Panc1 (cell line): ENCODE results near the gene CA5B. TPM values are rescaled to one million over a fixed set of nuclear protein-coding genes. Genes with fewer than 3 reads are reported as not detected.

ENCODE experiments used
- ATAC-seq: fragments of 200-7000 bp; cut with Tn5 transposase; 2 replicates; pipeline ENCODE4 v1.9.1; 2020; ENCODE audit warnings: mild to moderate bottlenecking, moderate library complexity
- BruUV-seq: library from RNA; stranded (reverse); fragments of 400-500 nt; replicated peaks from 2 replicates; lab custom pipeline; 2021; lab: Mats Ljungman, UMichigan
- CTCF ChIA-PET: fragments of 300-600 bp; sonication (Branson Sonifier 250); formaldehyde crosslinking; loops from one replicate; lab custom pipeline; 2022; ENCODE audit warnings: antibody characterized with exemption; lab: Charles Lee
- POLR2A ChIA-PET: fragments of 300-600 bp; sonication (Branson Sonifier 250); formaldehyde crosslinking; loops from one replicate; lab custom pipeline; 2022; ENCODE audit warnings: antibody characterized with exemption; lab: Charles Lee
- DNase-seq: peaks from one replicate; pipeline ENCODE4 v3.0.0-alpha.2; 2010; ENCODE audit warnings: low read depth, low spot score
- H3K27ac ChIP-seq: 2 replicates; pipeline ENCODE4 v1.5.1; 2011; ENCODE audit warnings: mild to moderate bottlenecking, low read length, inconsistent platforms
- H3K27me3 ChIP-seq: fragments of 200-500 bp; sonication (Bioruptor generic); 2 replicates; pipeline ENCODE4 v1.6.0; 2014; ENCODE audit warnings: low read length, inconsistent platforms; ENCODE audit not compliant: control insufficient read depth, insufficient read depth
- H3K36me3 ChIP-seq: fragments of 200-500 bp; sonication (Bioruptor generic); 2 replicates; pipeline ENCODE4 v1.5.1; 2014; ENCODE audit warnings: inconsistent platforms, mild to moderate bottlenecking, low read length, moderate library complexity; ENCODE audit not compliant: control insufficient read depth, insufficient read depth
- H3K4me1 ChIP-seq: 2 replicates; pipeline ENCODE4 v1.5.1; 2011; ENCODE audit warnings: inconsistent platforms, mild to moderate bottlenecking, low read length, moderate library complexity; ENCODE audit not compliant: control insufficient read depth, insufficient read depth
- H3K4me3 ChIP-seq, 2 experiments: 2 replicates each; pipeline ENCODE4 v1.5.1; 2011 to 2012; ENCODE audit warnings: low read depth in 2 of 2, low read length in 2 of 2, mild to moderate bottlenecking in 2 of 2, inconsistent platforms in 1 of 2, moderate library complexity in 1 of 2
- H3K9me3 ChIP-seq: fragments of 200-500 bp; sonication (Bioruptor generic); 2 replicates; pipeline ENCODE4 v1.5.1; 2014; ENCODE audit warnings: low read depth, mild to moderate bottlenecking, inconsistent platforms, low read length, moderate library complexity; ENCODE audit not compliant: control insufficient read depth, insufficient read depth
- CTCF ChIP-seq: fragments of 450-650 bp; IDR thresholded peaks from 2 replicates; pipeline ENCODE4 v1.5.1; 2017; ENCODE audit warnings: mild to moderate bottlenecking
- POLR2AphosphoS5 ChIP-seq: IDR thresholded peaks from 2 replicates; pipeline ENCODE4 v1.6.1; 2012; ENCODE audit warnings: mild to moderate bottlenecking, low read depth, low read length, moderate library complexity
- REST ChIP-seq, 2 experiments: IDR thresholded peaks; 2 replicates each; pipeline ENCODE4 v1.6.1; 2011 to 2012; ENCODE audit warnings: low read depth in 2 of 2, control low read depth in 1 of 2, low read length in 1 of 2, mild to moderate bottlenecking in 1 of 2, moderate library complexity in 1 of 2; ENCODE audit not compliant: insufficient read depth in 1 of 2
- SIN3A ChIP-seq: IDR thresholded peaks from 2 replicates; pipeline ENCODE4 v1.6.1; 2012; ENCODE audit warnings: low read depth, mild to moderate bottlenecking, low read length, moderate library complexity, borderline replicate concordance; ENCODE audit not compliant: insufficient read depth
- TCF7L2 ChIP-seq: IDR thresholded peaks from 2 replicates; pipeline ENCODE4 v1.6.1; 2011; ENCODE audit warnings: mild to moderate bottlenecking, low read depth, low read length, inconsistent platforms
- in situ Hi-C: cut with HindIII; loops from 2 replicates; pipeline ENCODE4 v1.10.0; 2016; ENCODE audit warnings: low sequenced_read_pairs, low pct_unique_long_range_greater_than_20kb
- intact Hi-C: fragments of 100-400 bp; cut with micrococcal nuclease; formaldehyde crosslinking; loops from one replicate; pipeline ENCODE4 v1.10.0; 2022; ENCODE audit not compliant: unreplicated experiment
- total RNA-seq: library from RNA; stranded (reverse); gene quantifications from one replicate; pipeline ENCODE4 v1.2.1, GENCODE V29; 2021; ENCODE audit not compliant: unreplicated experiment

Gene CA5B
- total RNA-seq, 1 experiment from 2014 or later = 6.8 TPM

- Histone ChIP-seq H3K27me3 (no peaks in the 10 kb centered on the region), H3K9me3 (no peaks in the 10 kb centered on the region), H3K4me1 (no peaks in the 10 kb centered on the region), H3K27ac (no peak overlapping the region), H3K4me3 (no peak overlapping the region), H3K36me3 (no peaks in the 10 kb centered on the region; the same call in 1 of the 2 replicates)
- ChIA-PET POLR2A (no interaction called here), CTCF (no interaction called here)
- DNase-seq (no peak), ATAC-seq (no peak)
- in situ Hi-C loops (no loop called here), intact Hi-C loops (no loop called here)
- no TSS peak for BruUV-seq
- TF ChIP-seq TCF7L2 = no peak
Measured at GRCh38 chrX:15820106-15821073, 82.3 kb downstream of the CA5B start.

- intact Hi-C loops (no loop called here), in situ Hi-C loops (no loop called here)
- TF ChIP-seq REST (IDR thresholded peaks at IDR 0.05; ENCODE audit: insufficient read depth in 1 of 2, low read depth in 2 of 2, low read length in 1 of 2) = no peak
- TF ChIP-seq SIN3A = no peak
- TF ChIP-seq POLR2AphosphoS5 = no peak
- no peak for TF ChIP-seq TCF7L2
- no peak for TF ChIP-seq CTCF
- ChIA-PET POLR2A (no interaction called here), CTCF (no interaction called here)
- no peaks in the 10 kb centered on the region for H3K9me3 ChIP-seq
- H3K27me3 ChIP-seq = no peaks in the 10 kb centered on the region
- ATAC-seq (no peak), DNase-seq (no peak)
- H3K4me3 ChIP-seq = no peak overlapping the region
- no peaks in the 10 kb centered on the region for H3K4me1 ChIP-seq
- no peak overlapping the region for H3K27ac ChIP-seq
- no TSS peak for BruUV-seq
- no peaks in the 10 kb centered on the region for H3K36me3 ChIP-seq
Measured at GRCh38 chrX:15822922-15823321, 84.9 kb downstream of the CA5B start.

GRCh38 chrX:15825936-15826335 is 87.9 kb downstream of the CA5B start:
- Histone ChIP-seq H3K9me3 (no peaks in the 10 kb centered on the region), H3K36me3 (no peaks in the 10 kb centered on the region), H3K4me3 (no peak overlapping the region), H3K4me1 (no peaks in the 10 kb centered on the region), H3K27me3 (no peaks in the 10 kb centered on the region), H3K27ac (no peak overlapping the region)
- CTCF ChIA-PET = no interaction called here
- no peak for TF ChIP-seq CTCF
- TF ChIP-seq REST (IDR thresholded peaks at IDR 0.05; ENCODE audit: insufficient read depth in 1 of 2, low read depth in 2 of 2, low read length in 1 of 2) = no peak
- no peak for TF ChIP-seq POLR2AphosphoS5
- TF ChIP-seq TCF7L2 = no peak
- TF ChIP-seq SIN3A = no peak
- no peak for DNase-seq
- intact Hi-C loops = no loop called here
- POLR2A ChIA-PET = no interaction called here
- no TSS peak for BruUV-seq
- in situ Hi-C loops = no loop called here
- ATAC-seq = no peak
